ENCODE results near the gene RAB3D. TPM values are rescaled to one million over a fixed set of nuclear protein-coding genes. Genes with fewer than 3 reads are reported as not detected.

RAB3D gene
- total RNA-seq (4.3 TPM), polyA plus RNA-seq (ENCODE audit: insufficient read depth in 1 of 8, insufficient read length in 8 of 8, low replicate concordance in 1 of 8) (10 to 100 TPM in 1 of 8 donors, 1 to 10 TPM in 7; 4.1 to 10.7 (median 6.6) TPM)
- long read RNA-seq, donor 1, full-length matches to known transcripts = 2 of 2 reads
- long read RNA-seq, donor 1, partial matches to known transcripts = 0 of 2 reads
- long read RNA-seq, donor 1, other reads (novel, unspliced or antisense) = 0 of 2 reads
- long read RNA-seq, donor 2 = 0 reads
- long read RNA-seq, donor 3, full-length matches to known transcripts = 2 of 2 reads
- long read RNA-seq, donor 3, partial matches to known transcripts = 0 of 2 reads
- long read RNA-seq, donor 3, other reads (novel, unspliced or antisense) = 0 of 2 reads
- long read RNA-seq, donor 4, full-length matches to known transcripts = 4 of 4 reads
- long read RNA-seq, donor 4, partial matches to known transcripts = 0 of 4 reads
- long read RNA-seq, donor 4, other reads (novel, unspliced or antisense) = 0 of 4 reads
- long read RNA-seq, donor 5, full-length matches to known transcripts = 1 of 1 reads
- long read RNA-seq, donor 5, partial matches to known transcripts = 0 of 1 reads
- long read RNA-seq, donor 5, other reads (novel, unspliced or antisense) = 0 of 1 reads
- long read RNA-seq, donor 6, full-length matches to known transcripts = 4 of 4 reads
- long read RNA-seq, donor 6, partial matches to known transcripts = 0 of 4 reads
- long read RNA-seq, donor 6, other reads (novel, unspliced or antisense) = 0 of 4 reads
- long read RNA-seq, donor 7 = 0 reads
- long read RNA-seq, donor 8, full-length matches to known transcripts = 3 of 3 reads
- long read RNA-seq, donor 8, partial matches to known transcripts = 0 of 3 reads
- long read RNA-seq, donor 8, other reads (novel, unspliced or antisense) = 0 of 3 reads
- long read RNA-seq, donor 9, full-length matches to known transcripts = 1 of 1 reads
- long read RNA-seq, donor 9, partial matches to known transcripts = 0 of 1 reads
- long read RNA-seq, donor 9, other reads (novel, unspliced or antisense) = 0 of 1 reads
- long read RNA-seq, donor 10, full-length matches to known transcripts = 2 of 2 reads
- long read RNA-seq, donor 10, partial matches to known transcripts = 0 of 2 reads
- long read RNA-seq, donor 10, other reads (novel, unspliced or antisense) = 0 of 2 reads
- long read RNA-seq, donor 11, full-length matches to known transcripts = 7 of 7 reads
- long read RNA-seq, donor 11, partial matches to known transcripts = 0 of 7 reads
- long read RNA-seq, donor 11, other reads (novel, unspliced or antisense) = 0 of 7 reads

GRCh38 chr19:11339254-11340098 lies at the start of gene RAB3D:
RAB3D (minus strand) TSS chr19:11339657; CDS start chr19:11337399, 2,258 bp downstream.
- WGBS (ENCODE audit: insufficient coverage) = 2% methylated on average over 32 of the region's 53 CpGs

GRCh38 chr19:11387162-11388034 lies 47.9 kb upstream of the RAB3D start:
- no peaks in the 10 kb centered on the region for H3K36me3 ChIP-seq (ENCODE audit: control insufficient read depth, insufficient read depth, low read length)
- peaks cover 4% of the 10 kb centered on the region for H3K9me3 ChIP-seq (replicated peaks; ENCODE audit: control insufficient read depth, low read depth, low read length)
- WGBS (ENCODE audit: insufficient coverage) = 73% methylated on average over 15 of the region's 19 CpGs
- peaks cover 18% of the 10 kb centered on the region for H3K4me1 ChIP-seq (ENCODE audit: control insufficient read depth, insufficient read depth, low read length)
- DNase-seq = peak; percentile 53
- no peak overlapping the region for H3K27ac ChIP-seq (ENCODE audit: low read length)
- H3K4me3 ChIP-seq (ENCODE audit: low read length) = no peak overlapping the region
- peaks cover 20% of the 10 kb centered on the region for H3K27me3 ChIP-seq (ENCODE audit: control insufficient read depth, insufficient read depth, low read length)

More at GRCh38 chr19:11339254-11340098, at the start of gene RAB3D:
- Histone ChIP-seq H3K27ac (ENCODE audit: low read length) (peak within 1 kb of the TSS; percentile 78), H3K4me1 (ENCODE audit: control insufficient read depth, insufficient read depth, low read length) (peaks cover 23% of the 10 kb centered on the region), H3K9me3 (replicated peaks; ENCODE audit: control insufficient read depth, low read depth, low read length) (peaks cover 2% of the 10 kb centered on the region), H3K36me3 (ENCODE audit: control insufficient read depth, insufficient read depth, low read length) (peaks cover 36% of the 10 kb centered on the region), H3K27me3 (ENCODE audit: control insufficient read depth, insufficient read depth, low read length) (no peaks in the 10 kb centered on the region), H3K4me3 (ENCODE audit: low read length) (peak within 1 kb of the TSS; percentile 76)
- DNase-seq = peak; percentile 97

GRCh38 chr19:11384778-11385129 lies 45.3 kb upstream of the RAB3D start:
- peaks cover 32% of the 10 kb centered on the region for H3K4me1 ChIP-seq (ENCODE audit: control insufficient read depth, insufficient read depth, low read length)
- no peak overlapping the region for H3K4me3 ChIP-seq (ENCODE audit: low read length)
- no peak overlapping the region for H3K27ac ChIP-seq (ENCODE audit: low read length)
- 43% methylated on average over 1 of the region's 5 CpGs for WGBS (ENCODE audit: insufficient coverage)
- H3K9me3 ChIP-seq (replicated peaks; ENCODE audit: control insufficient read depth, low read depth, low read length) = no peaks in the 10 kb centered on the region
- no peak for DNase-seq
- H3K27me3 ChIP-seq (ENCODE audit: control insufficient read depth, insufficient read depth, low read length) = peaks cover 32% of the 10 kb centered on the region
- no peaks in the 10 kb centered on the region for H3K36me3 ChIP-seq (ENCODE audit: control insufficient read depth, insufficient read depth, low read length)

GRCh38 chr19:11383706-11384048 lies 44.2 kb upstream of the RAB3D start:
- whole genome bisulfite sequencing (ENCODE audit: insufficient coverage) = 0% methylated on average over 9 of the region's 9 CpGs
- H3K9me3 ChIP-seq (replicated peaks; ENCODE audit: control insufficient read depth, low read depth, low read length) = no peaks in the 10 kb centered on the region
- no peak for DNase-seq
- H3K27ac ChIP-seq (ENCODE audit: low read length) = no peak overlapping the region
- H3K36me3 ChIP-seq (ENCODE audit: control insufficient read depth, insufficient read depth, low read length) = no peaks in the 10 kb centered on the region
- H3K27me3 ChIP-seq (ENCODE audit: control insufficient read depth, insufficient read depth, low read length) = peaks cover 32% of the 10 kb centered on the region
- H3K4me3 ChIP-seq (ENCODE audit: low read length) = peak overlapping the region; percentile 36
- peaks cover 32% of the 10 kb centered on the region for H3K4me1 ChIP-seq (ENCODE audit: control insufficient read depth, insufficient read depth, low read length)

GRCh38 chr19:11382898-11383705 lies 43.6 kb upstream of the RAB3D start:
- under 1% methylated on average over 57 of the region's 65 CpGs for WGBS (ENCODE audit: insufficient coverage)
- peaks cover under 1% of the 10 kb centered on the region for H3K36me3 ChIP-seq (ENCODE audit: control insufficient read depth, insufficient read depth, low read length)

GRCh38 chr19:11380653-11381537 lies 41.4 kb upstream of the RAB3D start:
- Histone ChIP-seq H3K27ac (ENCODE audit: low read length) (peak overlapping the region; percentile 84), H3K9me3 (replicated peaks; ENCODE audit: control insufficient read depth, low read depth, low read length) (no peaks in the 10 kb centered on the region), H3K4me1 (ENCODE audit: control insufficient read depth, insufficient read depth, low read length) (peaks cover 36% of the 10 kb centered on the region), H3K36me3 (ENCODE audit: control insufficient read depth, insufficient read depth, low read length) (peaks cover 6% of the 10 kb centered on the region), H3K27me3 (ENCODE audit: control insufficient read depth, insufficient read depth, low read length) (peaks cover 32% of the 10 kb centered on the region), H3K4me3 (ENCODE audit: low read length) (peak overlapping the region; percentile 84)
- peak; percentile 99 for DNase-seq
- 2% methylated on average over 52 of the region's 54 CpGs for WGBS (ENCODE audit: insufficient coverage)

More at GRCh38 chr19:11382898-11383705, 43.6 kb upstream of the RAB3D start:
- H3K9me3 ChIP-seq (replicated peaks; ENCODE audit: control insufficient read depth, low read depth, low read length) = no peaks in the 10 kb centered on the region
- peak; percentile 39 for DNase-seq
- peaks cover 32% of the 10 kb centered on the region for H3K27me3 ChIP-seq (ENCODE audit: control insufficient read depth, insufficient read depth, low read length)
- peaks cover 32% of the 10 kb centered on the region for H3K4me1 ChIP-seq (ENCODE audit: control insufficient read depth, insufficient read depth, low read length)
- peak overlapping the region; percentile 36 for H3K4me3 ChIP-seq (ENCODE audit: low read length)
- no peak overlapping the region for H3K27ac ChIP-seq (ENCODE audit: low read length)

GRCh38 chr19:11379857-11380350 lies 40.4 kb upstream of the RAB3D start:
- WGBS (ENCODE audit: insufficient coverage) = 94% methylated on average over 6 of the region's 7 CpGs
- H3K36me3 ChIP-seq (ENCODE audit: control insufficient read depth, insufficient read depth, low read length) = peaks cover 6% of the 10 kb centered on the region
- H3K4me3 ChIP-seq (ENCODE audit: low read length) = no peak overlapping the region
- DNase-seq = no peak
- H3K27me3 ChIP-seq (ENCODE audit: control insufficient read depth, insufficient read depth, low read length) = peaks cover 32% of the 10 kb centered on the region
- H3K27ac ChIP-seq (ENCODE audit: low read length) = no peak overlapping the region
- peaks cover 44% of the 10 kb centered on the region for H3K4me1 ChIP-seq (ENCODE audit: control insufficient read depth, insufficient read depth, low read length)
- H3K9me3 ChIP-seq (replicated peaks; ENCODE audit: control insufficient read depth, low read depth, low read length) = no peaks in the 10 kb centered on the region
